AG09319 (cell line): ENCODE results near the gene MYO1E.

ENCODE experiments used
- DNase-seq: peaks from one replicate; pipeline ENCODE4 v3.0.0-alpha.2; 2010; ENCODE audit warnings: low read depth; ENCODE audit errors: extremely low read depth
- CTCF ChIP-seq: IDR thresholded peaks from 2 replicates; pipeline ENCODE4 v1.5.1; 2011; ENCODE audit warnings: low read depth, mild to moderate bottlenecking, inconsistent platforms, low read length, moderate library complexity

Gene MYO1E

GRCh38 chr15:59372352-59373211, at the start of gene MYO1E:
TSS of gene MYO1E (minus strand) at chr15:59372871. CDS start at chr15:59372500, 371 bp downstream.
- DNase-seq, result peak; percentile 90
- no peak for TF ChIP-seq CTCF

DNA sequence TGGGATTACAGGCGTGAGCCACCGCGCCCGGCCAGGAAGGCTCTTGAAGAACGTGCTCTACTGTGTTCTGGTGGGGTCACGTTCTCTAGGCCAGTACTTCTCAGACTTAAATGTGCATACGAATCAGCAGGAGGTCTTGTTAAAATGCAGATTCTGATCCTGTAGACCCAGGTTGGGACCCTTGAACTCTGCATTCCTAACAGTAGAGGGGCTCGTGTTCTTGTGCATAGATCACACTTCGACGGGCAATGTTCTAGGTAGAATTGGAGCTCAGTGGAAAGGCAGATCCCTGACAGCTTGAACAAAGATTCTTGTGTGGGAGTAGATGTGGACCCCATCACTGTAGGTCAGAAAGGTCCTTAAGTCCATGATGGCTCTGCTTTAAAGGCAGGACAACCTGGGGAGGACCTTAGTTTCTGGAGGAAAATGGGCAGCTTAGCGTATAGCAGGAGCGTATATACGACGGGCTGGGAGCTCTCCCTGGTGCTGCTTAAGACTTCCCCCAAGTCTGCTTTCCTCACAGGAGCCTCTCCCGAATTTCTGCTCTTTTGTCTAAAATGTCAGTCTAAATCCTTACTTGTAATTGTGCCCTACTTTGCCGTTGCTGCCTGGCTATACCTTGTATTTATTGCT, 48.4 kb upstream of the MYO1E start:
- no peak for DNase-seq
- TF ChIP-seq CTCF, result no peak

DNA sequence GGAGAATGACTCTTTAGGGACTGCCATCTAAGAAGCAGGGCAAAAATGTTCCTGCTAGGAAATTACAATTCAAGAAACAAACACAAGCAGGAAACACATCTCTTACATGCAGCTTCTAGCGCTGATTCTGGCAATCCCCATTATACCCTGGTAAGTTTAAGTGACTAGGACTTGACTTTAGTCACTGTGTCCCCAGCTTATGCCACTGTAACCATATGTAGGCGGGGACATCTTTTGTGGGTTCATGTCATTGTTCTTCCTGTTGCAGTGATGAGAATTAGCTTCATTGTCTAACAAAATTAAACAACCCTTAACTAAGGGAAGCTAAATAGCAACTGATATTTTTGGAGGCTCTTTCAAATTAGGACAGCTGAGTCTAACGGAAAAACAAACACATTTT, 47.4 kb upstream of the MYO1E start:
- DNase-seq, result no peak
- TF ChIP-seq CTCF, result no peak

- TF ChIP-seq CTCF, result no peak
- DNase-seq, result no peak
Measured at GRCh38 chr15:59419170-59419569, 46.5 kb upstream of the MYO1E start.

GRCh38 chr15:59416816-59417215, 44.1 kb upstream of the MYO1E start:
- no peak for TF ChIP-seq CTCF
- no peak for DNase-seq

DNA sequence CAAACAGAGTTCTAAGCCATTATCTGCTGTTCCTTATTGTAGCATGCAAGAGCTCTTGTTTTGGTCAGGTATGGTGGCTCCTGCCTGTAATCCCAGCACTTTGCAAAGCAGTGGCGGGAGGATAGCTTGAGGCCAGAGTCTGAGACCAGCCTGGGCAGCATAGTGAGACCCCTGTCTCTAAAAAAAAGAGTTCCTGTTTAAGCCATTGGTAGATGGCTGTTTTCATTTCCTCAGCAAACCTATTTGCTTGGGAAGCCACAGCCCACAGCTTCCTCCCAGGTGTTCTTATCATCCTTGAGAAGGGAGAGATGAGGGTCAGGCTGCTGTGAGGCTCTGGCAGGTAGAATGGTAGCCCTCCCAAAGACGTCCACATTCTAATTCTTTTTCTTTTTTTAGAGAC, 40.9 kb upstream of the MYO1E start:
- DNase-seq, result no peak
- TF ChIP-seq CTCF, result no peak

DNA sequence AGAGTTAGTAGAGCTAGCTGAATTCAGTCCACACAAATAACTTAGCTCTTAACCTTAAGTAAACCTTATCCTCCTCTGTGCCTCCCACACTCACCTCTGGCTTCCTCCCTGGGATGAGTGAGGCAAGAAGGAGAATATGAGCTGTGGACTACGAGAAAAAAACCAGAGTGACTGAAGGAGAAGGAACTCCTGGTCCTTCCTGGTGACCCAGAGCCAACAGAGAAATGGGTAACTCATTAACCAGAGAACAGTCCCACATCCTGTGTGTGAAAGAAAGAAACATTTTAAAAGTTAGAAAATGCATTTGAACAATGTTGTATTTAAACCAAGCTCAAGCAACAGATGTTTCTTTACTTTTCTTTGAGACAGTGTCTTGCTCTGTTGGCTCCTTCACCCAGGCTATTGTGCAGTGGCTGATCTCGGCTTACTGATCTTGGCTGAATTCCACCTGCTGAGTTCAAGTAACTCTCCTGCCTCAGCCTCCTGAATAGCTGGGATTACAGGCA, 37.8 kb upstream of the MYO1E start:
- DNase-seq, result no peak
- TF ChIP-seq CTCF, result no peak
